ENCODE results near the gene OR13C3.
"Not testable (repeated sequence)": the region's sequence is repeated elsewhere in the genome, so short reads cannot be mapped to it uniquely, and the experiment has no call there.

Gene OR13C3

DNA sequence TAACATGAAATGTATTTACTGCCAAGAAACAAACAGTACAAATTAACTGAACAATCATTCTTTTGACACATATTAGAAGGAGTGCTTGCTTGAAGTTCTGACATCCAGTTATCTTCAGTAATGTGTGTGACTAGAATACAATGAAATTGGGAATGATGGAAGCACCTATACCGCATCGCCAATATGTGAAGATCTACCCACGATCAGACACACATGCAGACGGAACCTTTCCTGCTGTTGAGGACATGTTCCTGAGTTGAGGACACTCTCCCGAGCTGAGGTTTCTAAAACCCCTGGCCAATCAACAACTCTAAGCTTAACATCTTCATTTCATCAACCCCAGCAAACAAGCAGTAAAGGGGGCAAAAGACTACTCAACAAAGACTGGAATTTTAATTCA, at the start of gene OR13C3:
Gene OR13C3 (minus strand): TSS at position 101 of the 400 bp plus-strand sequence. CDS start 133 bp downstream, outside the sequence.
- no peak for DNase-seq (ENCODE audit: low read depth in 2 of 2)

- DNase-seq (ENCODE audit: low read depth in 2 of 2): no peak
Measured at GRCh38 chr9:104580562-104580961, 43.9 kb upstream of the OR13C3 start.

DNA sequence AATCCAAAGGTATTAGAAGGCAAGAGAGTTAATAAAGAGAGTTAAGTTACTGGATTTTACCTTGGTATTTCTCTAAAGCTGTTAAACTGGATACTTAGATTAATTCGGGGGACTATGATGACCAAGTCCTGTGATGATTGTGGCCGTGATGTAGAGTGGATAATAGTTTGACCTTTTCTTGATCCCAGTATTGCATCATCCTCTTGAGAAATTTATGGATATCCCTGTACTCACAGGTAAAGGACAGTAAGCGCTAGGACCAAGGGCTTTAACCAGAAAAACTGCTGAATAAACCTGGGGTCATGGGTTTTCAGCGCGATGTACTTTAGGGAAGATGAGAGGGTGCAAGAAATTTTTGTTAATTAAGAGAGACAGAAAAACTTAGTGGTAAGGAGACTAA, 40.6 kb upstream of the OR13C3 start:
- DNase-seq (ENCODE audit: low read depth in 2 of 2): no peak

- DNase-seq (ENCODE audit: low read depth in 2 of 2): no peak
Measured at GRCh38 chr9:104575456-104575855, 38.8 kb upstream of the OR13C3 start.

GRCh38 chr9:104572612-104573011, 36.0 kb upstream of the OR13C3 start:
- no peak for DNase-seq (ENCODE audit: low read depth in 2 of 2)

DNA sequence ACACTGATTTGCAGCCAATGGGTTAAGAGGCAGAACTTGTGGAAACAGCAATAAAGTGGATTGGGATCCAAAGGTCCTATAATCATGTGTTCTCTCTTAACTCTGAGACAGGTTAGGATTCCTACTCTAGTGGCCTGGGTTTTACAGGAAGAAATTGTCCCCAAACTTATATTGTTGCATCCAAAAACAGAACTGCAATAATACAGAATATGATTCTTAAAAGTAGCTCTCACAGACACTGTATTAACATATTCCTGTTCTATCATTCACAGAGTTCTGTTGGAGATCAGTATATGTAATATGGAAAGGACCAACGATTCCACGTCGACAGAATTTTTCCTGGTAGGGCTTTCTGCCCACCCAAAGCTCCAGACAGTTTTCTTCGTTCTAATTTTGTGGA, 32.2 kb upstream of the OR13C3 start, which contains the start of gene OR13C8:
Gene OR13C8 (plus strand): TSS at position 301 of the 400 bp plus-strand sequence. CDS start 0 bp downstream, at position 301.
- no peak for DNase-seq (ENCODE audit: low read depth in 2 of 2)

- DNase-seq (ENCODE audit: low read depth in 2 of 2): no peak
Measured at GRCh38 chr9:104564358-104564757, 27.7 kb upstream of the OR13C3 start.

DNA sequence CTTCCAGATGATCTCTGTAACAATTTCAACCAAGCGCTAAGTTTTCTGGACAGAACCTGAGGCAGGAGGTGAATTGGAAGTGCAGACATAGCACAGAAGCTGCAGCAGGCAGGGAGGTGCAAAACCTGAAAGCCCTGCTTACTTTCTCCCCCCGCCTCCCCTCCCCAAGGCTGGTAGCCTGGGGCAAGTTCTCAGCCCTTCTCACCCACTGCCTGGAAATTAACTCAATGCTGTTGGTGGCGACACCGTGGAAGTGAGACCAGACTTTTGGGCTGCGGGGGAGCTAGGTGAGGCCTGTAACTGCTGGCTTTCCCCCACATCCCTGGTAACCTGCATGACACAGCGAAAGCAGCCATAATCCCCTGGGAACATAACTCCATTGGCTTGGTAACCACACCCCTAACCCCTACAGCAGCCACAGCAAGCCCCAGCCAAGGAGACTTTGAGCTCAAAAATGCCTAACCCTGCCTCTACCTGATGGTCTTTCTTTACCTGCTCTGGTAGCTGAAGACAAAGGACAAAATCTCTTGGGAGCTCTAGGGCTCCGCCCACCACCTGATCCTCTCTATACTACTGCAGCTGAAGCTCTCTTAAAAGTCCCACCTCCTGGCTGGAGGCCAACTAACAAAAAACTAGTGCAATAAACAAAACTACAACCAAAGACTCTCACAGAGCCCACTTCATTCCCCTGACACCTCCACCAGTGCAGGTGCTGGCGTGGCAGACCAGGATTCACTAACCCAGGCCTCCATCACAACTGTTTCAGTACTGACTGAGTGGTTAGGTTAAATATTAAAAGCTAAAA, 20.4 kb upstream of the OR13C3 start:
- no peak for DNase-seq (ENCODE audit: low read depth in 2 of 2)

- DNase-seq (ENCODE audit: low read depth in 2 of 2): no peak
Measured at GRCh38 chr9:104555521-104555920, 18.9 kb upstream of the OR13C3 start.

DNA sequence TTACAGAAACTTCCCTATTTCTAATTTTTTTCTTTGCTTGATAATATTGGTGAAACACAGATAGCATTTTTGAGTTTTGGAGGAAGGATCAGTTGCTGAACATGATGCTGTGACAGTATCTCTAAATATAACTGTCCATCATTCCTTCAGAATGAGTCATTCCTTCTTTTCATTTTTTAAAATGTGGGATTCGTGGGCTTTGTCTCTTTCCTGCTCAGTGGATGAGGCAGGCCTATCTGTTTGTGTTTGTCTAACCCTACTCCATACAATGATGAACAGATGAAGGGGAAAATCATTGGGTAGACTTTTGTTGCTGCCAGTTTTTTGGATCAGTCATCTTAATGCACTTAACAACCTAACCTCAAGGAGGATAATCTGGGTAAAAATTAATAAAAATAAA, 16.6 kb upstream of the OR13C3 start:
- no peak for DNase-seq (ENCODE audit: low read depth in 2 of 2)

GRCh38 chr9:104544644-104545043, 8.0 kb upstream of the OR13C3 start:
- DNase-seq (ENCODE audit: low read depth in 2 of 2): no peak

- DNase-seq (ENCODE audit: low read depth in 2 of 2): no peak
Measured at GRCh38 chr9:104539275-104539674, 2.6 kb upstream of the OR13C3 start.

GRCh38 chr9:104527109-104527508, 9.5 kb downstream of the OR13C3 start, which contains the start of gene OR13C4:
TSS of gene OR13C4 (minus strand) at chr9:104527209. CDS start at chr9:104527209, 0 bp downstream.
- no peak for DNase-seq (ENCODE audit: low read depth in 2 of 2)

DNA sequence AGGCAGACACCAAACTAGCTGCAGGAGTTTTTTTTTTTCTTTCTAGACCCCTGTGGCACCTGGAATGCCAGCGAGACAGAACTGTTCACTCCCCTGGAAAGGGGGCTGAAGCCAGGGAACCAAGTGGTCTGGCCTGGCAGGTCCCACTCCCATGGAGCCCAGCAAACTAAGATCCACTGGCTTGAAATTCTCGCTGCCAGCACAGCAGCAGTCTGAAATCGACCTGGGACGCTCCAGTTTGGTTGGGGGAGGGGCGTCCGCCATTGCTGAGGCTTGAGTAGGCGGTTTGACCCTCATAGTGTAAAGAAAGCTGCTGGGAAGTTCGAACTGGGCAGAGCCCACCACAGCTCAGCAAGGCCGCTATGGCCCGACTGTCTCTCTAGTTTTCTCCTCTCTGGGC, 16.4 kb downstream of the OR13C3 start:
- not testable (repeated sequence) for DNase-seq (ENCODE audit: low read depth in 2 of 2)

DNA sequence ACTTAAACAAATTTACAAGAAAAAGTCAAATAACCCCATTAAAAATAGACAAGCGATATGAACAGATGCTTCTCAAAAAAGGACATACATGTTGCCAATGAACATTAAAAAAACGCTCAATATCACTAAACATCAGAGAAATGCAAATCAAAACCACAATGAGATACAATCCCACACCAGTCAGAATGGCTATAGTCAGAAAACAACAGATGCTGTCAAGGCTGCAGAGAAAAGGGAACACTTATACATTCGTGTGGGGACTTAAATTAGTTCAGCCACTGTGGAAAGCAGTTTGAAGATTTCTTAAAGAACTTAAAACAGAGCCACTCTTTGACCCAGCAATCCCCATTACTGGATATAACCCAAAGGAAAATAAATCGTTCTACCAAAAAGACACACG, 21.8 kb downstream of the OR13C3 start:
- DNase-seq (ENCODE audit: low read depth in 2 of 2): no peak

DNA sequence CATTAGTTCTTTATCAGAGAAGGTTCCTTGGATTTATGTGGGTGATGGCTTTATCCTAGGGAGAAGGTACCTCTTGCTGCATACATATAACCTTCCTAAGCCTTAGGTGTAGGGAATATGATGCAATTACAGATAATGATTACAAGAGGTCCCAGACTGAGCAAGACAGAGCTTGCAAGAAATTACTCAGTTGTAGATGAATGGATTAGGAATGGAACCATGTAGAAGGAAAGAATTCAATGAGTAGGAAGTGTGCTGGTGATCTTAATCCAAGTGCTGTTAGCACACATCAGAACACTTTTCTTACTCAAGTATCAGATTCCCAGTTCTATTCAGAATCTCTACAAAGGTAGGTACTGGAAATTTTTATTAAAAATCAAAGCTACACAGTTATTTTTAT, 30.1 kb downstream of the OR13C3 start:
- DNase-seq (ENCODE audit: low read depth in 2 of 2): no peak

- DNase-seq (ENCODE audit: low read depth in 2 of 2): no peak
Measured at GRCh38 chr9:104503963-104504362, 32.7 kb downstream of the OR13C3 start, which contains the start of gene OR13F1. TSS of gene OR13F1 (plus strand) at chr9:104504263. CDS start at chr9:104504263, 0 bp downstream.

DNA sequence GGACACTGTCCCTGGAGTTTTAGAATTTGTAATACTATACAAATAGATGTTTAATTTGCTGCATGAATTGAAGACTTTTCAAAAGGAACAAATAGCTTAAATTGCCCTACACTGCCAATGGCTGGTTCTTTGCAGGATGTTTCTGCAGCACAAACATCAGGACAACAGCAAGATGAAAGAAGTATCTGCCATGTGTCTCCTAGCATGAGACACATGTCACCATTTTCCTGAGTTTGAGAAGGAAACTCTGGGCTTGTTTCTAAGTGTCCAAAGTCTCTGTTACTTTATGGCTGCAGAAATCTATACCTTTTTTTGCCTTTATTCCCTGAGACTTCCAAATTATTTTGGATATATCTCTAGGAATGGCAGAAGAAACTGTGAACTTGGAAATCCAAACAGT, 33.2 kb downstream of the OR13C3 start:
- no peak for DNase-seq (ENCODE audit: low read depth in 2 of 2)

GRCh38 chr9:104494808-104495207, 41.8 kb downstream of the OR13C3 start:
- no peak for DNase-seq (ENCODE audit: low read depth in 2 of 2)
